Natural killer cell (primary cell): Measurements from ENCODE around the gene WFIKKN2. TPM values are rescaled to one million over a fixed set of nuclear protein-coding genes. Genes with fewer than 3 reads are reported as not detected.

Experiments used
- ATAC-seq, 3 donors: fragments of 150-1000 bp in 2 of 3; fragments of 200-7000 bp in 1 of 3; cut with Tn5 transposase; 1 replicate in 1 of 3; 2 replicates in 2 of 3; pipeline ENCODE4 v1.10.0; 2021; ENCODE audit warnings: mild to moderate bottlenecking in 2 of 3, moderate library complexity in 2 of 3
- DNase-seq, 2 donors: peaks; one replicate each; pipeline versions ENCODE4 v3.0.0 to v3.0.0-alpha.2; 2013 to 2021; ENCODE audit warnings: mixed read lengths in 1 of 2
- H3K27ac ChIP-seq: one replicate; pipeline ENCODE4 v1.5.1; 2013; ENCODE audit warnings: mild to moderate bottlenecking, low read length
- H3K27me3 ChIP-seq: one replicate; pipeline ENCODE4 v1.6.1; 2013; ENCODE audit warnings: low read length; ENCODE audit not compliant: control insufficient read depth, insufficient read depth
- H3K36me3 ChIP-seq: one replicate; pipeline ENCODE4 v1.6.1; 2013; ENCODE audit warnings: low read length; ENCODE audit not compliant: control insufficient read depth, insufficient read depth
- H3K4me1 ChIP-seq: one replicate; pipeline ENCODE4 v1.6.1; 2013; ENCODE audit warnings: low read length; ENCODE audit not compliant: control insufficient read depth, insufficient read depth
- H3K4me3 ChIP-seq: one replicate; pipeline ENCODE4 v1.5.1; 2013; ENCODE audit warnings: low read length
- H3K9me3 ChIP-seq: one replicate; pipeline ENCODE4 v1.6.1; 2013; ENCODE audit warnings: low read length; ENCODE audit not compliant: control insufficient read depth, insufficient read depth
- H3K27ac Mint-ChIP-seq, 2 donors: one replicate each; pipeline ENCODE4 v1.8.0; 2022; ENCODE audit warnings: mild to moderate bottlenecking in 2 of 2, mixed read lengths in 2 of 2, moderate library complexity in 1 of 2
- H3K27me3 Mint-ChIP-seq, 2 donors: one replicate each; pipeline ENCODE4 v1.8.0; 2022; ENCODE audit warnings: low read depth in 2 of 2, mixed read lengths in 2 of 2
- H3K36me3 Mint-ChIP-seq: one replicate; pipeline ENCODE4 v1.8.0; 2022; ENCODE audit warnings: mixed read lengths
- H3K4me1 Mint-ChIP-seq, 2 donors: one replicate each; pipeline ENCODE4 v1.8.0; 2022; ENCODE audit warnings: mixed read lengths in 2 of 2
- H3K4me3 Mint-ChIP-seq: one replicate; pipeline ENCODE4 v1.8.0; 2022; ENCODE audit warnings: mild to moderate bottlenecking, moderate library complexity, mixed read lengths
- H3K9me3 Mint-ChIP-seq, 2 donors: one replicate each; pipeline ENCODE4 v1.8.0; 2022; ENCODE audit warnings: mixed read lengths in 2 of 2
- CTCF ChIP-seq: fragments of 200-600 bp; IDR thresholded peaks from one replicate; pipeline ENCODE4 v1.8.0; 2022; ENCODE audit warnings: antibody characterized with exemption
- WGBS: methylation state at CpG from one replicate; pipeline ENCODE4 v1.1.7; 2013; ENCODE audit warnings: missing lambda C conversion rate; ENCODE audit not compliant: insufficient coverage; 5-methylcytosine and 5-hydroxymethylcytosine counted together
- intact Hi-C: fragments of 100-400 bp; cut with micrococcal nuclease; formaldehyde crosslinking; loops from one replicate; pipeline ENCODE4 v1.14.2; 2022
- total RNA-seq, 4 donors: library from RNA; stranded (reverse); fragments of 120-200 nt in 1 of 4; gene quantifications; one replicate each; pipeline versions ENCODE4 v1.2.3 to v1.2.4, GENCODE V29; 2013 to 2022

Gene WFIKKN2
- total RNA-seq, 3 donors from 2014 or later (not counting 1 experiment from before 2014, with no cell fraction given) = not detected

DNA sequence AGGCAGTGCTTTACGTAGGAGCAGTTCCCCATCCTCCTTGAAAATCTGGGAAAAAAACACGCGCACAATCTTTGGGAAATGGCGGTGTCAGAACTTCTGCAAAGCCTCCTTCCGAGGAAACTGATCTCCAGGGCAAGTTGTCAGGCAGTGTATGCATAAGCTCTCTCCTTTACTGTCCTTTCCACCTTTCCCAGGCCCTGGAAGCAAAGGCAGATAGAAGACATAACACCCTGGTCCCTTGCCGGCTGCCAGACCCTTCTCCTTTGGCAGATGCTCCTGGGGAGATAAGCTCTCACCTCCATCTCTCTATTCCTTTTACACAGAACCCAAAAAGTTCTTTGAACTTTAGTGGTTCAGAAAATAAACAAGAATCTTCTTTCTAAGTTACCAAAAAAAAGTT lies 18.4 kb downstream of the WFIKKN2 start:
- Mint-ChIP-seq H3K27me3 (peaks cover 6 to 20% of the 10 kb centered on the region in 2 donors), H3K4me1 (peaks cover 15 to 16% of the 10 kb centered on the region in 2 donors), H3K4me3 (no peak overlapping the region), H3K9me3 (no peaks in the 10 kb centered on the region), H3K27ac (no peak overlapping the region), H3K36me3 (no peaks in the 10 kb centered on the region)
- 95% methylated on average over 6 of the region's 6 CpGs for WGBS
- Histone ChIP-seq H3K4me1 (peaks cover 11% of the 10 kb centered on the region), H3K9me3 (no peaks in the 10 kb centered on the region), H3K27me3 (no peaks in the 10 kb centered on the region), H3K36me3 (no peaks in the 10 kb centered on the region), H3K27ac (no peak overlapping the region), H3K4me3 (no peak overlapping the region)
- DNase-seq (no peak), ATAC-seq (no peak)
- no peak for TF ChIP-seq CTCF
- intact Hi-C loops = loop anchor here (5.0 kb wide), 1 partner anchor 299 kb away; the partner anchor contains the start of gene NME1

DNA sequence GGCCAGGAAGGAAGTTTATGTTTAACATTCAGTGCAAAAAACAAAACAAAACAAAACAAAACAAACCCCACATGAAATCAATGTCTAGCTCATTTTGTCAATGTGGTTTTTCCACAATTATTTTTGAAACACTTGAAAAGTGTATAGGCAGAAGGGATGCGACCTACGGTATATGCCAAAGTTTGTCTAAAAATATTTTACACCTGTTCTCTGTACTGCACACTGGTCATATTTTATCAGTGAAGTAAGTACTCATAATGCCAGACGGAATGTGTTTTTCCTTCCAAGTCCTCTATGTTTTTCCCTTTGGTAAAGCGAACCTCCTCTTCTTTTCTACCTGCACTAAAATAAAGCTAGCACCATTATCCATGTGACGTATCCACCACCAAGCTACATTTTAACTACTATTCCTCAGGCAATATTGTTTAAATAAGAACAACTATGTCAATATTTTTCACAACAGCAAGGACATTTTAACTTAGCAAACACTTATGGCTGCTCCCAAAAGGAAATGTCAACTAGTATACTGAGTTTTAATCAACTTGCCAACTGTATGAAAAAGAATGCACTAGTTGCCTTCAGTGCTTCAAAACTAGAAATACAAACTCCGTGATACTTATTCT lies 20.4 kb downstream of the WFIKKN2 start:
- no peaks in the 10 kb centered on the region for H3K36me3 ChIP-seq
- H3K4me1 ChIP-seq = peaks cover 11% of the 10 kb centered on the region
- TF ChIP-seq CTCF = no peak
- no peak for ATAC-seq
- H3K4me3 Mint-ChIP-seq = no peak overlapping the region
- no peak overlapping the region for H3K27ac ChIP-seq
- WGBS = 97% methylated on average over 5 of the region's 6 CpGs
- no peak overlapping the region for H3K27ac Mint-ChIP-seq
- no peaks in the 10 kb centered on the region for H3K36me3 Mint-ChIP-seq
- H3K27me3 Mint-ChIP-seq = peaks cover 6 to 20% of the 10 kb centered on the region in 2 donors
- H3K4me1 Mint-ChIP-seq = peaks cover 15 to 16% of the 10 kb centered on the region in 2 donors
- H3K27me3 ChIP-seq = no peaks in the 10 kb centered on the region
- no peak overlapping the region for H3K4me3 ChIP-seq
- H3K9me3 ChIP-seq = no peaks in the 10 kb centered on the region
- no peak for DNase-seq
- no peaks in the 10 kb centered on the region for H3K9me3 Mint-ChIP-seq
- intact Hi-C loops = no loop called here

DNA sequence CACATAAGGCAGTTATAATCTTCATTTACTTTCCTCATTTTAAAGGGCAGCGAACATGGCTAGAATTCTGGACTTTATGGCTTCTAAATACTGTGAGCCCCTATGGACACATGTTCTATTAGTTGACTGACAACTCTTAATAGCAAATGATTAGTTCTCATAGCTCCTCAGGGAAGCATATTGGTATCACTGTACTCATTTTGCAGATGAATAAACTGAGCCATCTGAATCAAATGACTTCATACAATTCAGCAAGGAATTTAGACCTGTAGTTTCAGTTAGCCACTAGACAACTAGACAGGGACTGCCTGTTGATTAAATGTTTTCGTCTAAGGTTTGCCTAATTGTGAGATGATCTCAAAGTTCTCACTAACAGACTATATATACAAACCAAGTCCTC lies 21.0 kb downstream of the WFIKKN2 start:
- no peak for DNase-seq
- H3K27ac Mint-ChIP-seq = no peak overlapping the region
- Histone ChIP-seq H3K9me3 (no peaks in the 10 kb centered on the region), H3K36me3 (no peaks in the 10 kb centered on the region), H3K27ac (no peak overlapping the region), H3K4me1 (peaks cover 11% of the 10 kb centered on the region), H3K27me3 (no peaks in the 10 kb centered on the region), H3K4me3 (no peak overlapping the region)
- intact Hi-C loops = no loop called here
- peaks cover 6 to 20% of the 10 kb centered on the region in 2 donors for H3K27me3 Mint-ChIP-seq
- WGBS = 89% methylated on average over 1 of the region's 2 CpGs
- peaks cover 15 to 16% of the 10 kb centered on the region in 2 donors for H3K4me1 Mint-ChIP-seq
- TF ChIP-seq CTCF = no peak
- peaks cover 1% of the 10 kb centered on the region for H3K36me3 Mint-ChIP-seq
- H3K4me3 Mint-ChIP-seq = no peak overlapping the region
- no peaks in the 10 kb centered on the region for H3K9me3 Mint-ChIP-seq
- no peak for ATAC-seq
